ENCODE measurements around the gene PIGU.
A peak's percentile ranks its signal among the peaks of the same experiment; 100 is the strongest.
"Not testable (repeated sequence)": the region's sequence is repeated elsewhere in the genome, so short reads cannot be mapped to it uniquely, and the experiment has no call there.

PIGU gene

DNA sequence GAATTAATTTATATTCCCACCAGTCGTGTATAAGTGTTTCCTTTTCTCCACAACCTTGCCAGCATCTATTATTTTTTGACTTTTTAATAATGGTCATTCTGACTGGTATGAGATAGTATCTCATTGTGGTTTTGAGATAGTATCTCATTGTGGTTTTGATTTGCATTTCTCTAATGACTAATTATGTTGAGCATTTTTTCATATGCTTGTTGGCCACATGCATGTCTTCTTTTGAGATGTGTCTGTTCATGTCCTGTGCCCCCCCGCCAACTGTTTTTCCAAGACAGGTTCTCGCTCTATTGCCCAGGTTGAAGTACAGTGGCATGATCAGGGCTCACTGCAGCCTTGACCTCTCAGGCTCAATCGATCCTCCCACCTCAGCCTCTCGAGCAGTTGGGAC lies 15.1 kb downstream of the PIGU start:
- not testable (repeated sequence) for DNase-seq (ENCODE audit: low spot score)

DNA sequence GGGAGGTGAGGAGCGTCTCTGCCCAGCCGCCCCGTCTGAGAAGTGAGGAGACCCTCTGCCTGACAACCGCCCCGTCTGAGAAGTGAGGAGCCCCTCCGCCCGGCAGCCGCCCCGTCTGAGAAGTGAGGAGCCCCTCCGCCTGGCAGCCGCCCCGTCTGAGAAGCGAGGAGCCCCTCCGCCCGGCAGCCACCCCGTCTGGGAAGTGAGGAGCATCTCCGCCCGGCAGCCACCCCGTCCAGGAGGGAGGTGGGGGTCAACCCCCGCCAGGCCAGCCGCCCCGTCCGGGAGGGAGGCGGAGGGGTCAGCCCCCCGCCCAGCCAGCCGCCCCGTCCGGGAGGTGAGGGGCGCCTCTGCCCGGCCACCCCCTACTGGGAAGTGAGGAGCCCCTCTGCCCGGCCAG lies 18.2 kb downstream of the PIGU start:
- DNase-seq (ENCODE audit: low spot score): not testable (repeated sequence)

DNA sequence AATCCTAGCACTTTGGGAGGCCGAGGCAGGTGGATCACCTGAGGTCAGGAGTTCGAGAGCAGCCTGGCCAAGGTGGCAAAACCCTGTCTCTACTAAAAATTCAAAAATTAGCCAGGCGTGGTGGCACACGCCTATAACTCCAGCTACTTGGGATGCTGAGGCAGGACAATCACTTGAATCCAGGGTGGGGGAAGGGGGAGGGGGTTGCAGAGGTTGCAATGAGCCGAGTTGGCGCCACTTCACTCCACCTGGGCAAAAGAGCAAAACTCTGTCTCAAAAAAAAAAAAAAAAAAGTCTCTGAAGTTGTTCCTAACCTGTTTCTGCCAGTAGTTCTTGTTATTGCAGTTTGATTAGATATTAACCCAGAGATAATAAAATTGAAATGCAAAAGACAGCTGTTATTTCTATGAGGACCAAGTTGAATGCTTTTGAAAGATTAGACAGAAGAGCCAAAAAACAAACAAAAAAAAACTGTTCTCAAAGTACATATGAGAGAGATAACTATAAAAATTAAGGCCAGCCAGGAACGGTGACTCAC lies 22.6 kb downstream of the PIGU start:
- no peak for DNase-seq (ENCODE audit: low spot score)

DNA sequence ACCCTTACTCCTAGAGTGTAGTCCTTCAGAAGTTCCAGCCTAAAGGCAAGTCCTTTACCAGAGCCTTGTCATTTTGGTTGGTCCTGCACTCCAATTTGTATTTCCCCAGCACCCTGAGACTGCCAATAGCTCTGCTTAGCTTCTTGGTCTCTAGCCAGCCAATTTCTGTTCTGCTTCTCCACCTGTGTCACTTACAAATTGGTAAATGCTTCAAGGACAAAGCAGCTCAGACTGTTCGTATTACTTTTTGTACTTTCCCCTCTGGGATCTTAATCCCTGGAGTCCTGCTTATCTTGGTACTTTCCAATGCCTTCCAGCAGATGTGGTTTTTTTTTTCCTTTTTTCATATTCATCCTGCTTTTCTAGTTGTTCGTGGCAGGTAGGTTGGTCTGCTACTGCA lies 25.7 kb downstream of the PIGU start:
- DNase-seq (ENCODE audit: low spot score): no peak

DNA sequence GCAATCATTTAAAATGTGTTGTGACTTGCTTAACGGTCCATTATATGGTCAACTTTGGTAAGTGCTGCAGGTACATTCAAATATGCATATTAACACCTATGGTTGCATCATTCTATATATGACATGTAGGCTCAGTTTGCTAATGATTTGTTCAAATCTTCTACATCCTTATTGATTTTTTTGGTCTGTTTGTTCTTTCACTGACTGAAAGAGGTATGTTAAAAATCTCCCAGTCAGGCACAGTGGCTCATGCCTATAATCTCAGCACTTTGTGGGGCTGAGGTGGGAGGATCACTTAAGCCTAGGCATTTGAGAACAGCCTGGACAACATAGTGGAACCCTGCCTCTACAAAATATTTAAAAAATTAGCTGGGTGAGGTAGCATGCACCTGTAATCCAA lies 29.2 kb downstream of the PIGU start:
- no peak for DNase-seq (ENCODE audit: low spot score)

DNA sequence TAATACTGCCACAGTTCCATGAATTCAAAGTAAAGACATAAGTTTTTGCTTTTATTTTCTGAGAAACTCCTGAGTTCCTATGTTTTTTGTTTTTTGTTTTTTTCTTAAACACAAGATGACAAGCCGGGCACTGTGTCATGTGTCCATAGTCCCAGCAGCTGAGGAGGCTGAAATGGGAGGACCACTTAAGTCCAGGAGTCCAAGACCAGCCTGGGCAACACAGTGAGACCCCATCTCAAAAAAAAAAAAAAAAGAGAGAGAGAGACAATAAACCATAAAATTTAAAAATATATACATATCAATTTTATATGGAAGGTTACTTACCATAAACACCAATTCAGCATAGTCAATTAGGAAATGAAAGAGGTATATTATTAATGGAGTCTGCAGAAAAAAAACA lies 31.9 kb downstream of the PIGU start:
- DNase-seq (ENCODE audit: low spot score): no peak

DNA sequence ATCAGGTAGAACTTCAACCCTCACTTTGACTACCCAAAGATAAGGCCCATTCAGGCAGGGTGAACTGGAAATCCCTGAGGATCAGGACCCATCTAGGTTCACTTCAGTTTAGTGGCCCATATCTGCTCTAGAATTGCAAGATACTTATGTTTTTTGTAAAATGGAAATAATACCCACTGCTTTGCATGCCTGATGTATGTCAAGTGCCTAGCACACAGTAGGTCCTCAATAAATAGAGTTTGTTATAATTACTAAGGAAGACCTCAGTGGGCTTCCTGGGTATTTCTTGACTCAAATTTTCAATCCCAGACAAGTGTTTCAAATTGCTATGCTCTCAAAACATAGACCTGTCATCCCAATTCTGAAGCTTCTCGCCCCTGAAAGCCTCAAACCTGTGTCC lies 32.5 kb downstream of the PIGU start:
- no peak for DNase-seq (ENCODE audit: low spot score)

DNA sequence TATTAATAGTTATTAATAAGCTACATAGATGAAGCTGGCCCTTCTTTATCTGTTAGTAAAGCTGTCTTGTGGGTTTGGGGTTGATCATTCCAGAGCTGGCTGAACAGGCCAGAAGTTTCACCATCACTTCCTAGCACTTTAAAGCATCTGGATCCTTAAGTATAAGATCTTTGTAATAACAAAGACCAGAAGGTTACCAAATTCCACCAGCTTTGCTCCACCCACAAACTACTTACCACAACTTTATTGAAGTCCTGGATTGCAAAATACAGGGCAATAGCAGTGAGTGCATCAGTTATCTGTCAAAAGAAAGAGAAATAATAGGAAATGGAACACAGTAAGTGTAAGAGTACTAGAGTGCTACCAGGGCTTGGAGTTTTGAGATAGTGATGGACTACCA lies 33.0 kb downstream of the PIGU start:
- DNase-seq (ENCODE audit: low spot score): no peak

DNA sequence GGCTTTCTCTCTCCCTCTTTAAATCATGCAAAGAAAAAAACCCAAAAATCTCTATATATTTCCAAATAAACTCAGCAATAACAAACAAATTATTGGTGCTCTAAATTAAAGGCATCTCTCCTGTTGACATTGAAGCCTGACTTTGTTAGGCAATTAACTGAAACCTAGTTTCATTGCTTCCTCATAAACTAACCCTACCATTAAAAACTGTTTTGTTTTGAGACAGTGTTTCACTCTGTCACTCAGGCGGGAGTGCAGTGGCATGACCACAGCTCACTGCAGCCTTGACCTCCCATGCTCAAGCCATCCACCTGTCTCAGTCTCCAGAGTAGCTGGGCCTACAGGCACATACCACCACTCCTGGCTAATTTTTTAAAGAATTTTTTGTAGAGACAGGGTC lies 34.9 kb downstream of the PIGU start:
- DNase-seq (ENCODE audit: low spot score): no peak

DNA sequence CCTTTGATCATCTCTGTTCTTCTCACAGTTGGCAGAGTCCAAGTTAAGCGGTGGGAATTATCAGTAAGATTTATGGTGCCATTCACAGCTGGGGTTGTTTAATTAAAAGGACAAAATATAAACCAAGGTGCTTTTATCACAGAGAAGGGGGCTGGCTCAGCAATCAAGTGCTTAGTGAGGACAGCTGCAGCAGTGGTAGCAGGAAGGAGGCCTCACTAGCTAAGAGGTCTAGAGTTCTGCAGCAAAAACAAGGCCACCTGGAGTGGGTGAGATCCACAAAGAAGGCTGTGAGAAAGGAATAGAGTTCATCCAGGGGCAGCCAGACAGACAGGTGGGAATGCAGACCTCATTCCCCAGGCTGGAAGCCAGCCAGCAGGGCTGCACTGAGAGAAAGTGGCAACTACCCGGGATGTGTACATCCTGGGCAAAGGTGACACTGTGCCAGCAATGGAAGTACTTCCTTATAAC lies 37.1 kb downstream of the PIGU start:
- no peak for DNase-seq (ENCODE audit: low spot score)

DNA sequence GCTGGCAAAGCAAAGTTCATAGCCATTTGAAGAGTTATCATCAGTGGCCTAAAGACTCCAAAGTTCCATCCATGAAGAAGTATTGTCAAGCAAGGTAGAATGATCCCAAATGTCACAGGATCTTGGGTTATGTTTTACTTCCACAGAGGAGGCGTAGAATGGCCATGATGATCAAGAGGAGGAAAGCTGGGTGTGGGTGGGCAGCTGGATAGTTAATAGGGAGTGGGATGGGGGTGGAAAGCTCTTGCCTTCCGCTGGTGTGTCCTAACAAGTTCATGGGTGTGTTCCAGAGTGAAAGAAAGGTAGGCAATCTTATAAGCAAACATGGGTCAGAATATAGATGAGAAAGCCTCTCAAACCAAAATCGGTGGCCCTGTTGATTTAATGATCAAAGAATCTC lies 38.4 kb downstream of the PIGU start:
- DNase-seq (ENCODE audit: low spot score): no peak

DNA sequence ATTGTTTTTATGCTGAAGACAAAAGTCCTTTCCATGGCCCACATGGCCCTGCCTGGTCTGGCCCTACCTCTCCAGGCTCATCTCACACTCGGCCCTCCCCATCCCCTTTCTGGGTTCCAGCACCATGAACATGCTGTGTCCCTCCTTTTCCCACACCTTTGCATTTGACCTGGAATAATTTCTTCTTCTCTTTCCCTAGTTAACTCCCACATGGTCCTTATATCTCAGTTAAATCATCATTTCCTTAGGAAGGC lies 38.9 kb downstream of the PIGU start:
- DNase-seq (ENCODE audit: low spot score): no peak

DNA sequence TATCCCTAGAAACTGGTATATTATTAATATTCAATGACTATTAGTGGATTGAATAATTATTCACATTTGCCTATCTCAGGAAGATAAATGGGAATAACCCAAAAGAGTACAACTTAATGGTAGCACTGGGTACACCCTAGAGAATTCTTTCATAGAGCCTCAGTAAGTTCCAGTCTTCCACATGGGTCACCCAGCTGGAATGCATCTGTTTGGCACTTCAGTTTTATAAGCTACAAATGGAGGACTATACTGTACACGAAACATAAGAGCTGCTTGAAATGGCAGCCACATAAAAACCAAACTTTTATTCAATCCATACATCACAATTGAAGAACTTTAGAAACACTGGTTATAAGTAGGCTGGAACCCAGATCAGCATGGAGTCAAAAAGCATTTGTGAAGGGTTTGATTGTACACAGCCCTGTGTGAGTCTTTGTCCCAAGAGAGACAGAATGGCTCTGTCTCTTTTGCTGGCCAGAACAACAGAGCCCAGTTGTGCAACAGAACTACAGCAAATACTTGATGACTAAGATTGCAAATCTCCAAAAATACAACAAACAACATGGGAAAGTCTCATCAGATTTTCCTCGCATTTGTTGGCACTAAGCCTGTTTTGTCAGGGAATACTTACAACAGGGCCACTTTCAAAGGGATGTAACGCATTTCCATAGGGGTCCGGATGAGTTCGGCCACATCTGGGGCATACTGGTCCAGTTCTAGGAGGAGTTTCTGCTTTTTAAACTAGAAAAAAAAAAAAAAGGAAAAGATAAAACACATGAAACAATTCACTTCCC lies 39.5 kb downstream of the PIGU start:
- DNase-seq (ENCODE audit: low spot score): peak; percentile 95

DNA sequence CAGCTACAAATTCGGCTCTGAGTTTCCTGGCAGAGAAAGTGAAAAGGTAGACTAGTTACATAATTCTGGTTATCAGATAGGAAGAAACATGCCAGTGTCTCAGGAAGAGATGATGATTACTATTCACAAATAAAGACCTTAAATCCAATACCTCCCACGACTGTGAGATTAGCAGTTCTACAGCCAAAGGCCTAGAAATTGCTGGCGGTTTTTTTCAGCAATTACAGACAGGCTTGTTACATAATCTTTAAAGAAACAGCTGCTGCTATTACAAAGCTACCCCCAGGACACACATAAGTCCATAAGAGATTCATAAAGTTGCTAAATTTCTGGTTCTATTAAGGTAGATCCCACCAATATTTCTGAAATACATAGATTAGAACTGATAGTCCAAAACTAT lies 40.2 kb downstream of the PIGU start:
- DNase-seq (ENCODE audit: low spot score): no peak

DNA sequence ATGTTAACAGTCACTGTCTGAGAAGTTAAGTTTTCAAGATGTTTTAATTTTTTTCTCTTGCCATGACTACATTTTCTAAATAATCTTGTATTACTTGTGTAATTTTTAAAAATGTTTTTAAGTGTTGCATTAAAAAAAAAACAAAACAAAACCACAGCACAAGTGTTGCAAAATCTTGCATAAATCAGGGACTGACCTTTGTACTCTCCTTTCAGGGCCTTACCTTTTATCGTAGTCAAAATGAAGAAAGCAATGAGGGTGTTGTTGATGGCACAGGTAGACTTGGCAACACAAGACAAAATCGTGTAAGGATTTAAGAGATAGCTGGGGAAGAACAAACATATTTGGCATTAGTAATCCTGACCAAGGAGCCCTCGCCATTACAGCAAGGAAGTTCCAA lies 42.5 kb downstream of the PIGU start:
- no peak for DNase-seq (ENCODE audit: low spot score)

DNA sequence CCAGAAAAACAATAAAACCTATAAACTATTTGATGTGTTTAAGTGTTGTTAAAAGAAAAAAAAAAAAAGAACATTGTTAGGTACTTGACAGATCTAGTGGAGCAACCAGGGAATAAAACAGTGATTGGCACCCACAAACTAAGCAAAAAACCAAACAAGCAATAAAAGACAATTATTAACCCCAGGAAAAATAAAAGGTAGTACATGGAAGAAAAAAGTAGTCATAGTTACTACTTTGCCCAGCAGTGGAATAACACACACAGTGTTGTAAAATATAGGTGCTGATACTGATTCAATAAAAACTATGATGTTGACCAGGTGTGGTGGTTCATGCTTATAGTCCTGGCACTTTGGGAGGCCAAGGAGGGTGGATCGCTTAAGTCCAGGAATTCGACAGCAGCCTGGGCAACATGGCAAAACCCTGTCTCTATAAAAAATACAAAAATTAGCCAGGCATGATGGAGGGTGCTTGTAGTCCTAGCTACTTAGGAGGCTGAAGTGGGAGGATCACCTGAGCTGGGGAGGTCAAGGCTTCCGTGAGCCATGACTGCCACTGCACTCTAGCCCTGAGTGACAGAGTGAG lies 43.9 kb downstream of the PIGU start:
- no peak for DNase-seq (ENCODE audit: low spot score)

DNA sequence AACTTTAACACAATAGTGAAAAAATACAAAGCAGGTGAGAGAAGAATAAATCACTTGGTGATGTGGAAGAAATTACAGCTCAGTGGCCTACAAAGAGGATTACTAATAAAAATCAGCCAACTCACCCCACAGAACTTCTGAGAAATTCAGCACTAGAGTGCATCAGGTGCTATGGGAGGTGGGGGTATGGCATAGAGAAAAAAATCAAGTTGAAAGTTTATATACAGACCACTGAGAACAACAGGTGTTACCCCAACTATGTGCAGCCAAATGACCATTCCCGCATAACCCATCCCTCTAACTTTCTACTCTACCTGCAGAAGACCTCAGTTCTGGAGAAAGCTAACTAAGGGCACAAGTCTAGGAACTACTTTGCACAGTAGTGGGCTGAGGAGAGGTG lies 47.0 kb downstream of the PIGU start:
- no peak for DNase-seq (ENCODE audit: low spot score)

DNA sequence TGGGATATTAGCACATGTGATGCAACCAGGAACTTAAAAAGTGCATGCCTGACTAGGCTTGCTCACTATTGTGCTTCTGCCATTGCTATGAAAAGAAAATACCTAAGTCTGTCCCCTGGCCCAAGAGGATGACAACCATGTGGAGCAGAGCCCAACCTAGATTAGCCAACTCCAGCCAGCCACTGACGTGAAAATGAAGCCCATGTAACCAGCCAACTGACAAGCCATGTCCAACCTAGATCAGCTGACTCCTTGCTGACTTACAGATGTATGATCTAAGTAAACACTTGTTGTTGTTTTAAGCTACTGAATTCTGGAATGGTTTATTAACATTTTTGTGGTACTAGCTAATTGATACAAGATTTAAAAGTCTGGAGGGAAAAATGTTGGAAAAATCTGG lies 47.5 kb downstream of the PIGU start:
- DNase-seq (ENCODE audit: low spot score): no peak

DNA sequence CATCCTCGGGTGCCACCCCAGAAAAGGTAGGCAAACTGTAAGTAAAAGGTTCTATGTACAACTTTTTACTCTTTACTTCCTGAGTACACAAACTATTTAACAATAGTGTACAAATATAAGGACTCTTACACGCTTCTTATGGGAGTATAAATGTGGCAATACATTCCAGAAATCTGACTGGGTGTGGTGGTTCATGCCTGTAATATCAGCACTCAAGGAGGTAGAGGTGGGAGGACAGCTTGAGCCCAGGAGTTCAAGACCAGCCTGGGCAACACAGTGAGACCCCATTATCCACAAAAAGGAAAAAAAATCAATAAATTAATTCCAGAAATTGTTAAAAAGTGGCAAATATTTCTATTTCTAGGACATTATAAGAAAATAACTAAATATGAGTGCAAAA lies 48.9 kb downstream of the PIGU start:
- no peak for DNase-seq (ENCODE audit: low spot score)

DNA sequence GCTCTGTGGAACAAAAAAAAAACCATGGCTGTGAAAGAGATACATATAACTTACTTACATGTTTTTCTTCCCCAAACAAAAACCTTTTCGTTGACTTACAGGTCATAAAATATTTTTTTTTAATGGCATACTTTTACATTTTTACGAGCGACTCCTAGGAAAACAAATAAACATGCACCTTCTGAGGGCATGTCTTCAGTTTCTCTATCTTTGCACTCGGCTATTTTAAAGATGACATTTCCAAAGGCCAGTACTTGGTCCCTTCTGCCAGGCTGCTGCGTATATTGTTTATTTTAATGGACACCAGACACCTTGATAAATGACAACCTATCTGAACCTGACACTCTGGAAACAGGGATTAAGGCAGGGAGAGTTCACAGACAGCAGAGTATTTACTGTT lies 49.4 kb downstream of the PIGU start:
- DNase-seq (ENCODE audit: low spot score): no peak

DNA sequence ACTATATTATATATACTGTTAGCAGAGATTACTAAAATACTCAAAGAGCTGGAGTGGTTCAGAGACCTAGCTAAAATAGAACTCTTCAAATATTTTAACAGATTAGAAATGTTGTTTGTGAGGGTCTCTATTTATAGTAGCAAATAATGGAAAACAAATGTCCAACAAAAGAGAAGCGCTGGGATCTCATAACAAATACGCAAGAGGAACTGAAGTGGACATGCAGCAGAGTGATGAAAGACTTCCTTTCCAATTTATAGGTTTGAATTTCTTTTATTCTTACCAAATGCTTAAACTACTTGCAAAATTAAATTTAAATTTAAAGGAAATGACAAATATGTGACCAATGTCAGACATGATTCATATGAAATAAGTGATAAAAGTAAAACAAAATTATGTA lies 49.9 kb downstream of the PIGU start:
- DNase-seq (ENCODE audit: low spot score): no peak

DNA sequence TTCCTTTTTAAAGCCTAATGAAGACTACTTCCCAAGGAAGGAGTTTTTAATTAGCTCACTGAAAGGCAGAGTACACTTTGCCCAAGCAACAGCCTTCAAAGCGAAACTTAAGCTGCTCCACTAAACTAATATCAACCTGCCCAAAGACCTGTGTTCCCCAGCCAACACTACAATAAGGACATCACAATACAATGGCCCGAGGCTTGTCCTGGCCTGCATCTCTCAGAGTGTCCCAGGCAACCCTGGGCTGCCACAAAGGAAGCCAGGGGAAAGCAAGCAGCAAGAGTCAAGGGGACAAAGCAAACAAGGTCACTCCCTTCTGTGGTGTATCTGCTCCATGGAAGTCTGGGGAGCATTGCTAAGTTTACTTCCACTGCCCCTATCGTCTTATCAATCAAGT lies 52.3 kb downstream of the PIGU start:
- DNase-seq (ENCODE audit: low spot score): no peak

DNA sequence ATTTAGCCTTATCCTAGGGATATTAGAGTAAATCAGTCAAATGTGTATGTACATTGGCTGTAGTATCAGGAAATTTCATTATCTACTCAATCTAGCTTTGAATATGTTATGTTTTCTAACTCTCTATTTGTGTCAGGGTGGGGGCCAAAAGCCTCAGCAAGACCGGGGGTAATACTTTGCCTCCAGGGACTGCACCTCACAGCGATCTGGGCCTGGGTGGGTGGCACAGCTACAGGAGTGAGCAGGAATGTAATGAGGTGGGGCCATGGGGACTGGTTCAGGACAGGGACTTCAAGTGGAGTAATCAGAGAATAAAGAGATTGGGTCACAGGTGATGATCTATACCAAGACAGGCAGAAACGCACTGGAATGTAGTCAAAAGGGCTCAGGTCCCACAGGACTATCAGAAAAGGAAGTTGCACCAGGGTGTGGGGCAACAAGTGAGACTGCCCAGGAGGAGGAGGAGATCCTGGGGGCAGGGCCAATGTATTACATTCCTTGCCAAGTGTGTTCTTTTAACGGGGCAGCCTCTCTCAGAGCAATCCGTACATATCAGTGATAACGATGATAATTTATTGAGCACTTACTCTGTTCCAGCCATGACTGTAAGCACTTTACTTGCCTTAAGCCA lies 54.0 kb downstream of the PIGU start:
- DNase-seq (ENCODE audit: low spot score): no peak
